GM19395 (cell line): Measurements from ENCODE around the gene CTBP2.
A peak's percentile ranks its signal among the peaks of the same experiment; 100 is the strongest.

ENCODE experiments used
- ATAC-seq: cut with Tn5 transposase; IDR thresholded peaks from one replicate; pipeline ENCODE4 v1.9.1; 2021; ENCODE audit warnings: mild to moderate bottlenecking, moderate library complexity; ENCODE audit not compliant: unreplicated experiment

CTBP2 gene

DNA sequence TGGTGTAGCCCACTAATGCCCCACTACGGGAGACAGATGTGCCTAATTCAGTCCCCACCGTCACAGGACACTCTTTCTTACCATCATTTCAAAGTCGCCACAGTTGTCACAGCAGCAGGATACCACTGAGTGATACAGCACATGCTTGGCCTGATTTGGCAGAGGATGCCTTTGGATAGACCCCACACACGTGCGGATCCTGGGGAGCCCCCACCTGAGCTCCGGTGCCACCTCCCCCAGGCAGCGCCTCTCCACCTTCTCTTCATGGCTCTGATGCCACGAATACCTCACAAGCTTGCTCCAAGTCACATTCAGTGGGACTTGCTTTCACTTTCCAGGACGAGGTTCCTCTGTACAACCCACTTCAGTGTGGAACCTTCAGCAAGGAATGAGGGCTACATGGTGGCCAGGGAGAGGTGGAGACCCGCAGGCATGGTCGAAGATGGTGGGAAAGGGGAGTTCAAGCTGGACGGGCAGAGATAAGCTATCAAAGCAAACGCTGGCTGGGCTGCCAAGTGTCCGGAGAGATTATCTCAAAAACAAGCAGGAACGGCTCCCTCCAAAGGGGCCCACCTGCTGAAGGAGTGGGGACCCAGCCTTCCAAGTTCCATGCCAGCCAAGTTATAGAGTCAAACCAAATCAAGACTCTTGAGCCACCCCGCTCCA is 111.0 kb downstream of the CTBP2 start:
- no peak for ATAC-seq

DNA sequence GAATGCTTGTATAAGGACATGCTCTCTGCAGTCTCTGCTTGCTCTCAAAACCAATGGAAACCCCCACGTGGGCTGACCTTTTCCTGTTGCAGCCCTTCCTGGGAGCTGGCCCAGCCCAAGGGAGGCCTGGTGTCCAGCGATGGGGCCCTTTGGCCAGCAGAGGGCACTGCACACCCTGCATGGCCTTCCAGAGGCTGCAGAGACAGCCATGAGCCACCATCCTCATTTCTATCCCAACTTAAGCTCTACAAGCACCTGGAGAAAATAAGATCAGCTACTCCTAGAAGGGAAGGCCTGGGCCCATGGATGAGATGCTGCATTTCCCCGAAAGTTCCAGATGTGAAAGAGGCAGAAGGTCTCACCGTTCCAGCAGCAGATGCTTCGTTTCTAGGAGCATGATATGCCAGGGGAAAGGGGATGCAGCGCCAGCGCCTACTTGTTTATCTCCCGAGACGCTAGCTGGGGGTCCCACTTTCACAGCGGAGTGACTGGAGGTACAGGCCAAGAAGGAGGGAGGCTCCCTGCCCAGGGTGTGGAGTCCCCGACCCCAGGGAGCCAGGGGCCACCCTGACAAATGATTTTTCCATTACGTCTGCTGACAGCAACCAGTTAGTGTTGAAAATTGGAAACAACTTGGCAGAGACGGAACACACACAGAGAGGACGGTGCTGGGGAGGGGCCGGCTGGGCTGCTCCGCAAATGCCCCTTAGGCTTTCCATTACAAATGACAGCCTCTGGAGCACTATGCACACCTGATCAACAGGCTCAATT is 112.1 kb downstream of the CTBP2 start:
- ATAC-seq: peak; percentile 90

DNA sequence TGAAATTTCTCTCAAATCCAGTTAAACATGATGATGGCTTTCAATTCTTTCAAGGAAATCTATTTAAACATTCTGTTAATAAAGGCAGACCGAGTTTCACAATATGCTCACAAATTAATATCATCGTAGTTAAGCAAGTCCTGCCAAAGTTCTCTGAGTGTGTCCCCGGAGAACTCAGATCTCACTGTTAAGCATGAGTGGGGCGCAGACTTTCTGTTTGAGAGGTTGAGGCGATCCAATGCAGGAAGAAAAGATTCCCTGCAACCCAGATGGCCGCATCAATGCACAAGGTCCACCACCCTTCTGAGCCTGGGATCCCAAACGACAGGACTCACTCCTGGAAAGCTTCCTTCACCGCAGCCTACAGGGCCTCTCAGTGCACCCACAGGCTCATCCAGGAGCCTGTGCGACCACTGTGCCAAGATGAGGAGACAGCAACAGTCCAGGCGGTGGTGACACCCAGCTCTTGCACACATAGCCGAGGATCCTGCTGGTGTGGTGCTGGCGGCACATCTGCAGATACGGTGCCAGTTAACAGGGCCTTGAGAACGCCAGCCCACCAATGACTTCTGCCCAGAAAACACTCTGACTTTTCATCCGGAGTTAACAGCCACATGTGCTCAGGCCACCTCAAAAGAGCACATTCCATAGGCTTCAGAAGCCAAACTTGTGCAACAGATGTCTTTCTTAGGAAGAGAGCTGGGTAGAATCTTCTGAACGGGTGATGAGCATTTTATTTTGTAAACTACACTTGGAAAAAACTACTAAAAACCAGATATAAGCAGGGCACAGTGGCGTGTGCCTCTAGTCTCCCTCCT is 116.3 kb downstream of the CTBP2 start:
- no peak for ATAC-seq

DNA sequence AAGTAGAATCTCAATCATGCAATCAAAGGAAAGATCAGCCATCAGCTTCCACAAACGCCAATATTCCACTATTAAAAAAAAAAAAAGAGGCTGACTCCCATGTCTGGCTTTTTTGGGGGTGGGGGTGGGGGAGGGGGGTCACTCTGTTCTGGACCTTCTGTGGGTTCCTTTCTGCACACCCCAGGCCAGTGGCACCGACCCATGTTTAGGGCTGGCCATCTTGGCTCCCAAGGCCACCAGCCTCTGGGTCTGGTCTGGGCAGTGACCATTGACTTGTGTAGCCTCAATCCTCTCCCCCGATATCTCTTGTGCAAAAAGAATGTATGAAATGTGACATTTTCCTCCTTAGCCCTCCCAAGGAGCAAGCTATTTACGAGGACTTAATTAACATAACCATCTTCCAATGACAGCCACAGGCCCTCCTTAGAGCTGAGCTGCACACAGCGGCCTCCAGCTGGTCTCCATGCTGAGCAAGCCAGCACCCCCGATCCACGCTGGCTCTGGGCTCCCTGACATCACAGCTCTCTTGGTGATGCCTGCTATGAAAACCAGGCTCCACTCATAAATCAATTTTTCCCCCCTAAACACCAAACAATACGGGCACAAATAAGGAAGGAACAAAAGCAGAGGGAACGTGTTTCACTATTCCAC is 118.4 kb downstream of the CTBP2 start:
- no peak for ATAC-seq

DNA sequence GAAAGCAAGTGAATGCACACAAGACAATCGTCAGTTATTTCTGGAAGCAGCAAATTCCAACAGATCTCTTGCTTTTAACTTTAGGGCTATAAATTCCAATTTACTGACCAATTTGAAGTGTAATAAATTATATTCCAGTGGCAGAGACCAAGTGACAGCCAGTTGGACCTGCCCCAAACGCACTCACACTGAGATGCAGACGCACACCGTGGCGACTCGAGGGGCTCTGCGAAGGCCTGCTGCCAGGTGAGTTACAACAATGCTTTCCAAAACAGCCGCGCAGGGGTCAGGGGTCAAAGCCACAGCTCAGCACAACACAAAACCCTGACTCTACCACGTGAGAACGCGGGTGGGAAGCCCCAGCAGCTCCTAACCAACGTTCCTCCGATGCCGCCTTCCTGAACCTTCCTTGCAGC is 121.0 kb downstream of the CTBP2 start:
- ATAC-seq: no peak

DNA sequence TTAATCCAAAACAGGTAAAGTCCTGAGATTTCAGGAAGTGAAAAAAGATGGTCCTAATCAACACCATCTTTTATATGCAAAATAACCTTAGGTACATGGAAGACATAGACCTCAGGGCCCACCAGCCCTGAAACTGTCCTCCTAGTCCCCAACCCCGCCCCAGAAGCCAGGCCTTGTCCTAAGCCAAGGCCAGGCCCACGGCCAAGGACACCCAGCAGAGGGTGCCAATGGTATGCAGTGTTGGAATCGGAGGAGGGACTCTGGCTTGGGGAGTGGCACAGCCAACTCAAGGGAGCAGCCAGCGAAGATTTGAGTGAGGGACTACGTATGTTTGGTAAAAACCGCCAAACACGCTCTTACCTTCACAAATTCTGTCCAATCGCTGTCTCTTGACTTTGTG is 121.7 kb downstream of the CTBP2 start:
- ATAC-seq: no peak

DNA sequence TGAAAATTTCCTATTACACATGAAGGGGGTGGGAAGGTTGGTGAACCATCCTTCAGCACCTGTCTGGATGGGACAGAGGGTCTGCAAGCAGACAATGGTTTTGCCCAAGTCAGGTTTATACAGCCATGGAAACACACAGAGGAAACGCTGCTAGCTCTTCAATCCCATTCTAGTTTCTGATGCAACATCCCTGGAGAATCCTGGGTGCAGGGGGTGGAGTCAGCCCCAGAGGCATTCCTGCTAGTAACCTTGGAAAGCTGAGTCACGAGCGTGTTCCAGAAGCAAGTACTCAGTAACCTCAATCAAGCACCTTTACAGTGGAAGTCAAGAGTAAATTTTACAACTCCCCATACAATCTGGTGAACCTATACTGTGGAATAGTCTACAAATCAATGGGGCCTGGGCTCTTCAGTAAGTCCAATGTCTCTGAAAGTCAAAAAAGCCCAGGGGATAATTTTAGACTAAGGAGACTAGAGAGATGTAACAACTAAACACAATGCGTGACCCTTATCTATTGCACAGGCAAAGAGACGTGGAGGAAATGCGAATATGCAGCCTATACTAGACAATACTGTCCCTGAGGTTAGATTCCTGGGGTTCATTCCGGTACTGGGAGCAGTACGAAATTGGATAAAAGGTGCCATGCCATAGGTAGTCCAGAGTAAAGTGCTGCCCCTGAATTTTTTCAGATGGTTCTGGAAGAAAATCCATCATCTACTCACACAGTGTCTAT is 123.1 kb downstream of the CTBP2 start:
- ATAC-seq: no peak

DNA sequence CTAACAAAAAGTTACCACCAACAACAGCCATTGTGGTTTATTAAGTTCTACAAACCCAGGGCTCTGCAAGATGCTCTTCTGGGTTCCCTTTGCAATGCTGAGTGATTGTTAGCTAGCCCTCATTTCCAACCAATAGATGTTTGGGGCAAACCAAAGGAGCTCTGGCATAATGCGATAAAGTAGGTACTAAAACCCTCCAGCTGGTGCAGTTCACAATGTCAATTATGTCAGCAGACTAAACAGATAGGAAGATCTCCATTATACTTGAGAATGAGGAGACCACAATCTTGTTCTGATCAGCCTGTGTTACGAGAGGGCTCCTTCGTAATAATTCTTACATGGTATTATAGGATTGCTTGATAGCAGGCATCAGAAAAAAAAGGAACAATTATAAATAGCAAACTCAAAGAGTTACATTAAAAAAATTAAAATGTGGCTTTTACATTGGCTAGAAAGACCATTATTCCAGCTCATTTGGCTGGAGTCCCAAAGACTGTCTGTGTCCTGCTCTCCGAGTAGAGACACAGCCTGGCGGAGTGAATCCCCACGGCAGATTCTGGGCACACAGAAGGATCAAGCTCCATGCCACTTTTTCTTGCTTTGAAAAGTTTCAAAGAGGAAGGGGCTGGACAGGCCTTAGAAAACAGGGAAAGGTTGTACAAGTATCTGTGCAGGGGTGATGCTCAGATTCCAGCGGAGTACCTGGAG is 124.6 kb downstream of the CTBP2 start:
- ATAC-seq: no peak

DNA sequence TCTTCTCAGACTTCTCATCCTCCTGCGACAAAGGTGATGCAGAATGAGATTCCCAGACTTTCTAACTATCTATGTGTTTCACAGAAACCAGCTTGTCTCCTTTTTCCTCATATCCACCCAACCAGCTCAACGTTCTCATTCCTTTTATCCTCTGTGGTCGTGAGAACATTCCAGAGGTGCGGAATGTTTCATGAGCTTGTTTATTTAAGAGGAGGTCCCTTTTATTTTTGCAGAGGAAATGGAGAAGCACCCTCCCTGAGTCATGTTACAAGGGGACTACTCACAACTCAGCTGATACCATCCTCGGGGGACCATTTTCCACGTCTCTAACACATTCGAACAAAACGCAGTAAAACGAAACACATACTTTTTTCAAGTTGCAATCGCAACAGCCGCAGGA is 125.2 kb downstream of the CTBP2 start:
- no peak for ATAC-seq

DNA sequence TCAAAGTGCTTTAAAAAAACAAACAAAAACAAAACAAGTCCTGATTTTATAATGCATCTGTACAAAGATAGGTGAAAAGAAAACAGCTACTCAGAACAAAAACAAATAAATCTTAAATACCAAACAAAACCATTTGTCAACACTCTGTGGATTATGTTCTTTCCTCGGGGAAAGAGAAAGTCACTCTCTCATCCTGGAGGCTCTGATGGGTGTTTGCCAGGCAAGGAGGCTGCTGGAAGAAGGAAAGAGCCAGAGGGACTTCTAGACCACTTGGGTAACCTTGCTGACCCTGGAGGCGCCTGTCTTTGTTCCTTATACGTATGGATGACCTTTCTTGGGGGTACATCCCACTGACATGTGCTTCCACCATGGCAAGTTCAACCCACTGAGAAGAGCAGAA is 125.7 kb downstream of the CTBP2 start:
- ATAC-seq: no peak

DNA sequence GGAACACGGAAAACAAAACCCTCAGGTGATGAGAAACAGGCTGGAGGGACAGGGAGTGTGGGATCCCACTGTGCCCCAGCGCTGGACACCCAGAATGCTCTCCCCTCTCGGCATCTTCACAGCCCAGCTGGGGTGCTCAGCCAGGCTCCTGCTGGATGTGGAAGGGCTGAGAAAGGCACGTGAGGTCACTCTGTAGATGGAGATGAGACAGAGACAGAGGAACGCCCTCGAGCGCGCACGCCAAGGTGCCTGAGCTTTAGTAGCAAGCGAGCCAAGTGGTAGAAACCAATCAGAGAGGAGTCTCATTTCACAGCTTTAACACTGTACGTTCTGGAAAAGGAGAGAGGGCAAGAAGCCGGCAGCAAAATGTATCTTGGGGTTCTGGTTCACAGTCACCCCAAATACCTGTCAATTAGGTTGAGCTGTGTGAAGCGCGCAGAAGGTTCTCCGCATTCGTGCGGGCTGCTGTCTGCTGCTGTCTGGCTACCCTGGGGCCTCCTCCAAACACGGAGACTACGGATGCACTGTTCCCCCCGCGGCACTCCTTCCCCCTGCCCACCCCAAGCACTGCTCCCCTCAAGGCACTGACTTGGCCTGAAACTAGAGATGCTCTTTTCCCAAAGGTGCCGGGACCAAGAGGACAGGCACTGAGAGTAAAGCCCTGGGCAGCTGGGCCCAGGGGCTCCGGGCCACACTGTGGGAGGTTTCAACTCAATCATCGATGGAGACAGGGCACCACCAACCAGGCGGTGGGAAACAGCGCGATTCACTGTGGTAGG is 127.0 kb downstream of the CTBP2 start:
- ATAC-seq: no peak

DNA sequence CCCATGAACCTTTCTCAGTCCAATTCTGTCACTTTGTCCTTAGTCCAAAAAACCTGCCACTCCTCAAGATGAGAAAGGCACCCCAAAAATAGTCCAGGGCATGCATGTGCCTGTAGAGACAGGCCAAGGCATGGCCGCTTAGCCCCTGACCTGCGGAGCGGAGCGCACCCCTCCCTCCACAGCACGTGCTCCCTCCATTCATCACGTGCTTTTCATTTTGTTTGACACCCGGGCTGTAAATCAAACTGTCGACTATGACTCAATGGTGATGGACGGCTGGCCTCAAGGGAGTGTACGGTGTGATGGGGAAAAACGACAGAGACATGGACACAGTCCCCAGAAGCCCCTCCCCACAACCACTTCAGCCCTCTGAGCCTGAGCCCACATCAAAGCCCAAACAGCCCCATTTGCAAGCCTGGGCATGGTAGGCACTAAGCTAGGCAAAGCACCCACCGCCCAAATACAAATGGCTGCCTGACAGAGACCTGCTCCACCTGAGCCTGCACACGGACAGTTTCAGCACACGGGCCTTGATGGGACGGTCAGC is 127.8 kb downstream of the CTBP2 start:
- no peak for ATAC-seq

DNA sequence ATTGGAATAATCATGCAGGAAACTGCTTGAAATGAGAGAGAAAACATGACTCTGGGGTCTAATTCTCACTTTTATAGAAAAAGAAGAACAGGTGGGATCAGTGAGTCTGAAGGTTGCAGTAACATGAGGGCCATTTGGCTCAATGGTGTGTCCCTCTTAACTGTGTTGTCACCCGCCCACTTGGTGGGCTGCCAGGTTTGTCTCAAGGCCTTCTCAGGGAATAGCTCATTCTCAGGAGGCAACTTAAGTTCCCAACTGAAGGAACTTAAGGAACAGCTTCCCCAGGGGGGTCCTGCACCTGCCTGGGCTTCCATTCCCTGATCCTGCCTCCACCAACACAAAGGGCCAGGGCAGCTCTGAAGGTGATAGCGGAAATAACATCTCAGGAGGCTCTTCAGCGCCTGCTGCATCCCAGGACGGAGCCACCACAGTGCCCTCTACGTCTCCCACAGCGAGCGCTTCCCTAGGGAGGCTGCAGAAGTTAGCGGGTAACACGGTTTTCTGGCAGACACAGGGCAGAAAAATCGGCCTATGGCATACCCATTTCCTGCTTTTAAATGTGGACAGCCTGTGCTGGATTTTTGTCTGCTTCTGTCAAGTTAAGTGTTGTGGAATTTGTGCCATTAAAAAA is 129.7 kb downstream of the CTBP2 start:
- no peak for ATAC-seq

DNA sequence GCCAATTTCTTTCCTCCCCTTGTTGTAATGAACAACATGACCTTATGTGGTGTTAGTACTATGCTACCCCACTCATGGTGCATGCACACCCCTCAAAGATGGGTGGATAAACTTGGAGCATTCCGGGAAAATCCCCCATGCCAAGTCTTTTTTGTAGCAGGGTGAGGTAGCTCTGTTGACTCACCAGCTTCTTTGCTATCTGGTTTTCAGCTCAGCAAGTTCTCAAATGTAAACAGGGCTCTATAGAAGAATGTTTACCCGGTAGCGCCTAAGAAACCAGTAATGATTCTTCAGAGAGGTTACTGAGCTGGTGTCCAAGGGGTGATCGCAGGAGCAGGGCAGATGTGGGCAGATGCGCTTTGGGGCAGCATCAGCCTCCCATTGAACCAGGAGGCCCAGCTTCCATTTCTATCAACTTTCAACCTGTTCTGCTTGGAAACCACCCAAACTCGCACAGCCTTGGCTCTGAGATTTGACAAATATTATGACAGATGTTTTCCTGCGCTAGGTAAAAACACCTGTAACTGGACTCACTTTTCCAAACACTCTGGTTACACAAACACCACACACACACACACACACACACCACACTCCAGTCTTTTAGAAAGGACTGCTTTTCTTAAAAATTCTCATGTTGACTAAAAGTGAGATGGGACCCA is 130.7 kb downstream of the CTBP2 start:
- no peak for ATAC-seq

DNA sequence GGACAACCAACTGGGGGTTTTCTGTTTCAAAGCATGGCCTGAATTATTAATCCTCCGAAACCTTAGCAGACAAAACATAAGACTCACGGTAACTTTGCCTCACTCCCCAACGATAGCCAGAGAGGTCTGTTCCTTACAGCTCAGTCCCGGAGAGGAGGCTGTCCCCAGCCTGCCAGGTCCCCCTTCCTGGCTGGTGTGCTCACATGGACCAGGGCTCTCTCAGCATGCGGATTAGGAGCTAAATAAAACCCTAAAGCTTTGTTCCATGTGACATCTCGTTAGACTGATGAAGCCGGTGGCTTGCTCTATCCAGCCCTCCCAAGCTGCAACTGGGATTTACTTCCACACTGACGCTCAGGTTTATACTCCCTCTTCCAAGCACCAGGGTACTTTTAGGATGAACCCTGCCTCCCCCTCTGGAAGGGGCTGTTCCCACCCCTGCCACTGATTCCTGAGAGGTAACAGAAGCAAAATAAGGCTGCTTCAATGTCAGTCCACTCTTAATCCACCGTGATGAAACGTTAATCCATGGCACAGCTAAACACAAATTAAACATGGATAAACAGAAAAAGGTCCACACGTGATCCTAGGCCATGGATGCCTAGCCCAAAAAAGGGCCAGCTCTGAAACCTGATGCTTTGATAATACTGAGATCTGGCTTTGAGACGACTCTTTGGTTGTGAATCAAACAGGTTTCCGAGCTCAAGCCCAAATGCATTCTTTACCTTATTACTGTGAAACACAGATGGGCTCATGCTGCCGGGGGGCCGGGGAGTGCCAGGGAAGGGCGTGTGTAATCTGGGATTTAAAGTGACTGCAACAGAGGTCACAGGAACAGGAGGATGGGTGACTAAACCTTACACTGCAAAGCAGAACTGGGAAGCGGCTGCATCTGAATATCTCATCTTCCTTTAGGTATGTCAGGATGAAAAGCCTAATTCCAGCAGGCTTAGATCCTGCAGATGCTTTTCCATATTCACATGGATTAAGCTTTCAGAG is 132.2 kb downstream of the CTBP2 start:
- no peak for ATAC-seq

DNA sequence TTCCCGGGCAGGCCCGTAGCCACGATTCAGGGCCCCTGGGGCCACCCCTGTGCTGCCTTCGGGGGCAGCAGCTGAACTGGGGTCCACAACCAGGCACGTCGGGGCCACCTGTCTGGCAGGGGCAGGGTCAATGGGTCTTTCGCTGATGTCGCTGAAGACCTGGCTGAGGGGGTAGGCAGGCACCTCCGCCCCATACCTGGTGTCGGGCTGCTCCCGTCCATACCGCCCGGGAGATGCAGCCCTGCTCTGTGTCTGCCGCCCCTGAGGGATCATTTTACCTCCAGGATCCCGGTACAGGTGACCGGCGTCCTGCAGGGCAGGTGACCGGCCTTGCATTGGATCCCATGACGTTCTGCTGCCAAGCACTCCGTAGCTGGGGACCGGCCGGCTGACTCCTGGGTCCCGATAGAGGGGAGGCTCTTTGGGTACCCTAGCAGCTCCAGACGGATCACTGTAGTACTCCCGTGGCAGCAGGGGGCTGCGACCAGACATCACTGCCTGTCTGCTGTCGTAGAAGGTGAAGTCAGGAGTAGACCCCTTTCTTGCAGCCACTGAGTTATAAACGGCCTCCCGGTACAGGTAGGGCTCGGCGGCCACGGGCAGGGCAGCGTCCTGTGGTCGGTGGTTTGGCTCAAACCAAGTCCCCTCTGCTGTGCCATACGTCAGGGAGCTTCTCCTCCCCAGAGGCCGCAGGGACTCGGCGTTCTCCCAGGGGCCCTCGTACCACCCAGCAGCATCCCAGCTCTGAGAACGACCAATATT is 133.2 kb downstream of the CTBP2 start:
- no peak for ATAC-seq
